ENCODE data around the gene DGKA. TPM values are rescaled to one million over a fixed set of nuclear protein-coding genes. Genes with fewer than 3 reads are reported as not detected.

The DGKA gene
- total RNA-seq, 1 experiment from 2014 or later = 58.3 TPM

DNA sequence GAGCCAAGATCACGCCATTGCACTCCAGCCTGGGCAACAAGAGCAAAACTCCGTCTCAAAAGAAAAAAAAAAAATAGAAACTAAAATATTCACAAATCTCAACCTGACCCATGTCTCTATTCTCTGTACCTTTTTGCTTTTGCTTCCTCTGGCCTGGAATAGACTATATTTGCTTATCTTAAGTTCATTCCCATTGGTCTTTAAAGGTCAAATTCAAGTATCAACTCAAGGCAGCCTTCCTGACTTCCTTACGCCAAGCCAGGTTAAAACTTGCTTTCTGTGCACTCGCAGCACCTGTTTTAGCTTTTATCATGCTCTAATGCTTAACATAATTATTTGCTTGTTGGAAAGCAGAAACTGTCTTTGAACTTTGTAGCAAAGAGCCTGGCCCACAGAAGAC is 18.1 kb upstream of the DGKA start:
- H3K27me3 ChIP-seq (ENCODE audit: insufficient read depth, low read length) = no peaks in the 10 kb centered on the region
- ATAC-seq (no peak), DNase-seq (ENCODE audit: low read depth, low spot score) (no peak)
- H3K36me3 ChIP-seq (ENCODE audit: control insufficient read depth in 1 of 2, insufficient read depth in 2 of 2, low read length in 2 of 2) = no peaks in the 10 kb centered on the region
- no peaks in the 10 kb centered on the region for H3K9me3 ChIP-seq (ENCODE audit: control insufficient read depth in 1 of 2, insufficient read depth in 1 of 2, low read depth in 1 of 2, low read length in 2 of 2)
- H2AFZ ChIP-seq (ENCODE audit: low read depth, low read length, poor library complexity, severe bottlenecking) = no peak overlapping the region
- H3K27ac ChIP-seq (ENCODE audit: low read depth, low read length) = no peak overlapping the region
- no peak overlapping the region for H3K4me2 ChIP-seq (ENCODE audit: low read length)
- ChIA-PET CTCF (interaction anchor here (1.0 kb wide), 1 partner anchor 18 kb away, joined by 3 read pairs; no protein-coding TSS in a partner anchor), POLR2A (no interaction called here), RAD21 (ENCODE audit: low non-redundant PET in 1 of 2, low total read pairs in 2 of 2, uncharacterized antibody in 2 of 2, unreplicated experiment in 2 of 2) (no interaction called here)
- intact Hi-C loops (cut with micrococcal nuclease) = no loop called here
- H3K9me2 ChIP-seq (ENCODE audit: insufficient read depth) = no peaks in the 10 kb centered on the region
- TF ChIP-seq CEBPB (IDR thresholded peaks at IDR 0.05; ENCODE audit: low read depth) = no peak
- no peak for TF ChIP-seq YY1 (IDR thresholded peaks at IDR 0.05; ENCODE audit: extremely low read depth, insufficient replicate concordance, low read depth, low read length)
- no peak for TF ChIP-seq SRF (IDR thresholded peaks at IDR 0.05; ENCODE audit: low read depth)
- no peak for TF ChIP-seq POLR2A (IDR thresholded peaks at IDR 0.05; ENCODE audit: borderline replicate concordance, extremely low read depth, insufficient read depth, insufficient read length)
- TF ChIP-seq POLR2AphosphoS5 (IDR thresholded peaks at IDR 0.05; ENCODE audit: low read depth, low read length) = no peak
- TF ChIP-seq SP1 (IDR thresholded peaks at IDR 0.05; ENCODE audit: low read depth) = no peak
- no peak for TF ChIP-seq CBX3 (IDR thresholded peaks at IDR 0.05; ENCODE audit: low read depth)
- TF ChIP-seq, protein P1, sequence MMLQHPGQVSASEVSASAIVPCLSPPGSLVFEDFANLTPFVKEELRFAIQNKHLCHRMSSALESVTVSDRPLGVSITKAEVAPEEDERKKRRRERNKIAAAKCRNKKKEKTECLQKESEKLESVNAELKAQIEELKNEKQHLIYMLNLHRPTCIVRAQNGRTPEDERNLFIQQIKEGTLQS (IDR thresholded peaks at IDR 0.05) = no peak
- no peak for TF ChIP-seq EZH2phosphoT487 (IDR thresholded peaks at IDR 0.05; ENCODE audit: borderline replicate concordance)
- TF ChIP-seq EGR1 (IDR thresholded peaks at IDR 0.05; ENCODE audit: low read depth) = no peak
- no peak for TF ChIP-seq SIN3A (IDR thresholded peaks at IDR 0.05; ENCODE audit: low read depth)
- TF ChIP-seq, protein P2, sequence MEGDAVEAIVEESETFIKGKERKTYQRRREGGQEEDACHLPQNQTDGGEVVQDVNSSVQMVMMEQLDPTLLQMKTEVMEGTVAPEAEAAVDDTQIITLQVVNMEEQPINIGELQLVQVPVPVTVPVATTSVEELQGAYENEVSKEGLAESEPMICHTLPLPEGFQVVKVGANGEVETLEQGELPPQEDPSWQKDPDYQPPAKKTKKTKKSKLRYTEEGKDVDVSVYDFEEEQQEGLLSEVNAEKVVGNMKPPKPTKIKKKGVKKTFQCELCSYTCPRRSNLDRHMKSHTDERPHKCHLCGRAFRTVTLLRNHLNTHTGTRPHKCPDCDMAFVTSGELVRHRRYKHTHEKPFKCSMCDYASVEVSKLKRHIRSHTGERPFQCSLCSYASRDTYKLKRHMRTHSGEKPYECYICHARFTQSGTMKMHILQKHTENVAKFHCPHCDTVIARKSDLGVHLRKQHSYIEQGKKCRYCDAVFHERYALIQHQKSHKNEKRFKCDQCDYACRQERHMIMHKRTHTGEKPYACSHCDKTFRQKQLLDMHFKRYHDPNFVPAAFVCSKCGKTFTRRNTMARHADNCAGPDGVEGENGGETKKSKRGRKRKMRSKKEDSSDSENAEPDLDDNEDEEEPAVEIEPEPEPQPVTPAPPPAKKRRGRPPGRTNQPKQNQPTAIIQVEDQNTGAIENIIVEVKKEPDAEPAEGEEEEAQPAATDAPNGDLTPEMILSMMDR (IDR thresholded peaks at IDR 0.05 in 2 of 3, conservative IDR thresholded peaks at IDR 0.05 in 1 of 3; ENCODE audit: borderline replicate concordance in 1 of 3, insufficient read depth in 1 of 3, low read depth in 2 of 3, low read length in 2 of 3) = no peak
- no peak for TF ChIP-seq ZFX (IDR thresholded peaks at IDR 0.05)
- TF ChIP-seq, protein P3, sequence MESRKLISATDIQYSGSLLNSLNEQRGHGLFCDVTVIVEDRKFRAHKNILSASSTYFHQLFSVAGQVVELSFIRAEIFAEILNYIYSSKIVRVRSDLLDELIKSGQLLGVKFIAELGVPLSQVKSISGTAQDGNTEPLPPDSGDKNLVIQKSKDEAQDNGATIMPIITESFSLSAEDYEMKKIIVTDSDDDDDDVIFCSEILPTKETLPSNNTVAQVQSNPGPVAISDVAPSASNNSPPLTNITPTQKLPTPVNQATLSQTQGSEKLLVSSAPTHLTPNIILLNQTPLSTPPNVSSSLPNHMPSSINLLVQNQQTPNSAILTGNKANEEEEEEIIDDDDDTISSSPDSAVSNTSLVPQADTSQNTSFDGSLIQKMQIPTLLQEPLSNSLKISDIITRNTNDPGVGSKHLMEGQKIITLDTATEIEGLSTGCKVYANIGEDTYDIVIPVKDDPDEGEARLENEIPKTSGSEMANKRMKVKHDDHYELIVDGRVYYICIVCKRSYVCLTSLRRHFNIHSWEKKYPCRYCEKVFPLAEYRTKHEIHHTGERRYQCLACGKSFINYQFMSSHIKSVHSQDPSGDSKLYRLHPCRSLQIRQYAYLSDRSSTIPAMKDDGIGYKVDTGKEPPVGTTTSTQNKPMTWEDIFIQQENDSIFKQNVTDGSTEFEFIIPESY (IDR thresholded peaks at IDR 0.05; ENCODE audit: extremely low read depth, insufficient replicate concordance, low read length) = no peak
- no peak for TF ChIP-seq RAD21 (IDR thresholded peaks at IDR 0.05; ENCODE audit: low read depth)
- no peak for TF ChIP-seq EZH2 (IDR thresholded peaks at IDR 0.05)
- TF ChIP-seq, protein P4, sequence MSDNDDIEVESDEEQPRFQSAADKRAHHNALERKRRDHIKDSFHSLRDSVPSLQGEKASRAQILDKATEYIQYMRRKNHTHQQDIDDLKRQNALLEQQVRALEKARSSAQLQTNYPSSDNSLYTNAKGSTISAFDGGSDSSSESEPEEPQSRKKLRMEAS (IDR thresholded peaks at IDR 0.05) = no peak
- TF ChIP-seq FOSL1 (IDR thresholded peaks at IDR 0.05; ENCODE audit: low read depth) = no peak
- no peak for TF ChIP-seq TCF7L2 (IDR thresholded peaks at IDR 0.05; ENCODE audit: borderline replicate concordance, extremely low read depth, insufficient read depth, insufficient read length)
- H3K79me2 ChIP-seq (ENCODE audit: insufficient read depth, low read length) = peaks cover 32% of the 10 kb centered on the region
- no peaks in the 10 kb centered on the region for H4K20me1 ChIP-seq (ENCODE audit: insufficient read depth)
- peaks cover 19 to 32% of the 10 kb centered on the region in 2 experiments for H3K4me1 ChIP-seq (ENCODE audit: control insufficient read depth in 1 of 2, insufficient read depth in 2 of 2, low read length in 2 of 2)
- BruUV-seq (replicated peaks) = no TSS peak
- H3K9ac ChIP-seq (ENCODE audit: low read length) = no peak overlapping the region
- H3K4me3 ChIP-seq (replicated peaks in 1 of 2; ENCODE audit: low read depth in 1 of 2, low read length in 2 of 2) = no peak overlapping the region
